ENCODE measurements around the gene IL22RA2. TPM values are rescaled to one million over a fixed set of nuclear protein-coding genes. Genes with fewer than 3 reads are reported as not detected.

IL22RA2 gene
- total RNA-seq, 1 donor from 2014 or later: not detected

DNA sequence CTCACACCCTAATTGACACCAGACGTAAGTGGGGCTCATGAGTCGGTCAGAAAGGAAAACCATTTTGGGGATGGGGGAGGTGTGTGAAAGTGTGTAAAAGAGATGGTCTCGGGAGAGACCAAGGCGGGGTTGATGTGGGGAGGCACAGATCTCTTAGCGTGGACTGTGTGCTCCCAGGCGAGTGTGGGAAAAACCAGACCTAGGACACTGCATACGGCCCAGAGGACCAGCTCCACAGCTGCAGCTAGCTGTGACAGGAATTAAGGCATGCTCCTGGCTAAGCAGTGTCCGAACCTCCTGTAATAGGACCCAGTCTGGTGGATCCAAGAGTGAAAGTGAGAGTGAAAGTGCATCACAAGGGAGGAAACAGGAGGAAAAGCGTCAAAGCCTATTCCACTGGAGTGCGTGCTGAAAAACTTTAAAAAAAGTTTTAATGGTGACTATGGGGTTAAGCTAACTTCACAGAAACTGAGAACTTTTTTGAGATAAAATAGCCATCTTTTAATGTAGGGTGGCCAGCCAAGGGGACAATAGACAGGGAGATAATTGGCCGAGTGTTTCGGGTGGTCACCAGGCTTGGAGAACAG, 9.6 kb downstream of the IL22RA2 start:
- Histone ChIP-seq H3K4me1 (no peaks in the 10 kb centered on the region), H3K27ac (no peak overlapping the region), H3K9me3 (no peaks in the 10 kb centered on the region), H3K36me3 (no peaks in the 10 kb centered on the region), H3K27me3 (no peaks in the 10 kb centered on the region), H3K4me3 (no peak overlapping the region)
- no peak for DNase-seq (ENCODE audit: extremely low spot score in 2 of 2)
- TF ChIP-seq CTCF (IDR thresholded peaks at IDR 0.05): no peak
- TF ChIP-seq POLR2A (IDR thresholded peaks at IDR 0.05): no peak
- no peak for TF ChIP-seq POLR2AphosphoS5 (IDR thresholded peaks at IDR 0.05; ENCODE audit: insufficient read depth in 1 of 2, low read depth in 1 of 2)
- intact Hi-C loops (cut with DNase I): no loop called here

- no peaks in the 10 kb centered on the region for H3K27me3 ChIP-seq
- peaks cover 3% of the 10 kb centered on the region for H3K4me1 ChIP-seq
- TF ChIP-seq CTCF (IDR thresholded peaks at IDR 0.05) (no peak), POLR2A (IDR thresholded peaks at IDR 0.05) (no peak), POLR2AphosphoS5 (IDR thresholded peaks at IDR 0.05; ENCODE audit: insufficient read depth in 1 of 2, low read depth in 1 of 2) (no peak)
- no peak overlapping the region for H3K4me3 ChIP-seq
- H3K9me3 ChIP-seq: no peaks in the 10 kb centered on the region
- H3K27ac ChIP-seq: no peak overlapping the region
- DNase-seq (ENCODE audit: extremely low spot score in 2 of 2): no peak
- intact Hi-C loops (cut with DNase I): no loop called here
- H3K36me3 ChIP-seq: no peaks in the 10 kb centered on the region
Observed at GRCh38 chr6:137162692-137163306, 10.6 kb downstream of the IL22RA2 start.

- peaks cover 12% of the 10 kb centered on the region for H3K4me1 ChIP-seq
- no peaks in the 10 kb centered on the region for H3K36me3 ChIP-seq
- H3K27me3 ChIP-seq: no peaks in the 10 kb centered on the region
- H3K9me3 ChIP-seq: no peaks in the 10 kb centered on the region
- intact Hi-C loops (cut with DNase I): no loop called here
- DNase-seq (ENCODE audit: extremely low spot score in 2 of 2): no peak
- H3K4me3 ChIP-seq: no peak overlapping the region
- TF ChIP-seq POLR2AphosphoS5 (IDR thresholded peaks at IDR 0.05; ENCODE audit: insufficient read depth in 1 of 2, low read depth in 1 of 2) (no peak), CTCF (IDR thresholded peaks at IDR 0.05) (no peak), POLR2A (IDR thresholded peaks at IDR 0.05) (no peak)
- no peak overlapping the region for H3K27ac ChIP-seq
Observed at GRCh38 chr6:137161949-137162348, 11.5 kb downstream of the IL22RA2 start.

GRCh38 chr6:137160763-137161162, 12.7 kb downstream of the IL22RA2 start:
- DNase-seq (ENCODE audit: extremely low spot score in 2 of 2): no peak
- no peak for TF ChIP-seq POLR2A (IDR thresholded peaks at IDR 0.05)
- TF ChIP-seq POLR2AphosphoS5 (IDR thresholded peaks at IDR 0.05; ENCODE audit: insufficient read depth in 1 of 2, low read depth in 1 of 2): no peak
- no peak for TF ChIP-seq CTCF (IDR thresholded peaks at IDR 0.05)
- intact Hi-C loops (cut with DNase I): no loop called here
- H3K27ac ChIP-seq: no peak overlapping the region
- H3K9me3 ChIP-seq: no peaks in the 10 kb centered on the region
- no peak overlapping the region for H3K4me3 ChIP-seq
- H3K27me3 ChIP-seq: no peaks in the 10 kb centered on the region
- peaks cover 17% of the 10 kb centered on the region for H3K4me1 ChIP-seq
- H3K36me3 ChIP-seq: no peaks in the 10 kb centered on the region

DNA sequence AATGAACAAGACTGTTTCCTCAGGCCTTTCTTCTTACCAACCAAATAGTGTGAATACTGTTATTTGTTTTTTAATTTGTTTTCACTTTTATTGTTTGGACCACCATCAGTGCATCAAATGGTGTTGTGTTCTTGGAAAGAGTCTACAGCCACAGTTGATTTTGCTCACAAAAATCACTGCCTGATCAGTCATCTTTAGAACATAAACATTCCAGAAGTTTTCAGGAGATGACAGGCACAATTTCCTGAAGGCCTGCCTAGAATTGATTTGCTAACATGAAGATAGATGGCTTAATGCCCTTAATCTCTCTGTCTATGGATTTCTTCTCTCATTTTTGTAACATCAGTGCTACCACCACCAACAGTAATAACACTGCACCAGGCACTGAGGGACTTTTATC, 13.5 kb downstream of the IL22RA2 start:
- Histone ChIP-seq H3K4me3 (no peak overlapping the region), H3K36me3 (no peaks in the 10 kb centered on the region), H3K27ac (no peak overlapping the region), H3K9me3 (no peaks in the 10 kb centered on the region), H3K4me1 (peaks cover 17% of the 10 kb centered on the region), H3K27me3 (no peaks in the 10 kb centered on the region)
- no peak for DNase-seq (ENCODE audit: extremely low spot score in 2 of 2)
- TF ChIP-seq POLR2A (IDR thresholded peaks at IDR 0.05) (no peak), CTCF (IDR thresholded peaks at IDR 0.05) (no peak), POLR2AphosphoS5 (IDR thresholded peaks at IDR 0.05; ENCODE audit: insufficient read depth in 1 of 2, low read depth in 1 of 2) (no peak)
- intact Hi-C loops (cut with DNase I): no loop called here
